ENCODE results near the gene NLGN4Y.

NLGN4Y gene

DNA sequence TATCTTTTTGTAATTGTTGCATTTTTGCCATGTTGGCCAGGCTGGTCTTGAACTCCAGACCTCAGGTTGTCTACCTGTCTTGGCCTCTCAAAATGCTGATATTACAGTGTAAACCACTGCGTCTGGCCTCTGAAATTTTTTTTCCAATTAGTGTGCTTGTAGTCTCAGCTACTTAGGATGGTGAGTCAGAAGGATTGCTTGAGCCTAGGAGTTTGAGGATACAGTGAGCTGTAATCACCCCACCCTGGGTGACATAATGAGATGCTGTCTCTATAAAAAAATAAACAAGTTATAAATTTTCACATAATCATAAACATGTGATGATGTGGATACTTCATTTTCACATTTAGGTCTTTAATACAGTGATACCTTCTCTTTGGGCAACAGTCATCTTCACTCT, 154.9 kb downstream of the NLGN4Y start:
- no peak for DNase-seq

- DNase-seq = no peak
Observed at GRCh38 chrY:14694543-14694942, 170.2 kb downstream of the NLGN4Y start.

- DNase-seq = no peak
Observed at GRCh38 chrY:14708158-14708557, 183.8 kb downstream of the NLGN4Y start.

DNA sequence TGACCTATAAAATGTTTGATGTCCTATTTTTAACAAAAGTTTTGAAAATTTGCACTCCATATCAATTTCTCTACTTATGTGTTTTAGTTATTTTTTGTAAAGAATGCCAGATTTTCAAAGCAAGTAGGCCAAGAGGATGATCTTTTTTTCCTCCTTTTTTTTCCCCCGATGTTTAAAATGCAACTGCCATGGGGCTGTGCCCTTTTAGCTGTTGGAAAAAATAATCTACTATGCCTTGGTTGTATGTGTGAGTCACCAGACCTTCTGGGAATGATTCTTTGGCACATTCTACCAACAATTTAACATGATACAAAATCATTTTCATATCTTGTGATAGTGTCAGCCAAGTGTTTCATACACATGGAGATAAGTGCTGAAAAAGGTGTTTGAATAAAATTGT, 217.3 kb downstream of the NLGN4Y start:
- no peak for DNase-seq

GRCh38 chrY:14748329-14748728, 224.0 kb downstream of the NLGN4Y start:
- DNase-seq = no peak

DNA sequence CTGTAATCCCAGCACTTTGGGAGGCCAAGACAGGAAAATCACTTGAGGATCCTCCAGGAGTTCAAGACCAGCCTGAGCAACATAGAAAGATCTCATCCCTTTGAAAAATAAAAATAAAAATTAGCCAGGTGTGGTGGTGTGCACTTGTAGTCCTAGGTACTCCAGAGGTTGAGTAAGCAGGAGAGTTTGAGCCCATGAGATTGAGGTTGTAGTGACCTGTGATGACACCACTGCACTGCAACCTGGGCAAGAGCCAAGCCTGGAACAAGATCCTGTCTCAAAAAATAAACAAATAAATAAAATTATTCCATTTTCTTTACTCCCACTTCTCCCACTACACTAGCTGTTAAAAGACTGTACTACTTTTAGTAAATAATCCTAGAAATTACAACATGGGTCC, 231.2 kb downstream of the NLGN4Y start:
- no peak for DNase-seq

DNA sequence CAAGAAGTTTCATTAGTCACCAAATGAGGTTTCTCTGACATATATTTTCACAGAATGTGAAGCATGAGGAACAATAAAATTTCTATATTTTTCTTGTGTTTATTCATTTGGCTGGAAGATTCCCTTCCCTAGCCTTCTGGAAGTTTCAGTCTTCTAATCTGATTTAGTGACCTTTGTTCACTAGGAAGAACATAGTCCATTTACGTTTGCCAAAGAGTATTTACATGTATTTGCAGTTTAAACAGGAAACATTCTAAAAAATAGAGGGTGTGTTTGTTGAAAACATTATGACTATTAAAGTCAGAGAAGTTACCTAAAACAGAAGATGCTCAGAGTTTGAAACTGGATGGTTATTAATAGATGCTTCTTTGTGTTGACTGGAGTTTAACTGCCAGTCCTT, 238.6 kb downstream of the NLGN4Y start:
- DNase-seq = no peak

DNA sequence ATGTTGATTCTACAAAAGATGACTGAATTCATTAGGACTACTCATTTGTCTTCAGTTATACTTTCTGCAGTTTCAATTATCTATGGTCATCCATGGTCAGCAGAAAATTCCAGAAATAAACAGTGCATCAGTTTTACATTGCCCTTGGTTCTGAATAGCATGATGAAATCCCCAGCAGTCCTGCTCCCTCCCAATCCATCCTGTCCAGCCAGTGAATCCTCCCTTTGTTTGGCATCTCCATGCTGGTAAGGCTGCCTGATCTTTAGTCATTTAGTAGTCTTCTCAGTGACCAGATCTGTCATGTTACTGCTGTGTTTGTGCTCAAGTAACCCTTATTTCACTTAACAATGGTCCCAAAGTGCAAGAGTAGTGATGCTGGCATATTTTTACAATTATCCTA, 239.3 kb downstream of the NLGN4Y start:
- DNase-seq = no peak

DNA sequence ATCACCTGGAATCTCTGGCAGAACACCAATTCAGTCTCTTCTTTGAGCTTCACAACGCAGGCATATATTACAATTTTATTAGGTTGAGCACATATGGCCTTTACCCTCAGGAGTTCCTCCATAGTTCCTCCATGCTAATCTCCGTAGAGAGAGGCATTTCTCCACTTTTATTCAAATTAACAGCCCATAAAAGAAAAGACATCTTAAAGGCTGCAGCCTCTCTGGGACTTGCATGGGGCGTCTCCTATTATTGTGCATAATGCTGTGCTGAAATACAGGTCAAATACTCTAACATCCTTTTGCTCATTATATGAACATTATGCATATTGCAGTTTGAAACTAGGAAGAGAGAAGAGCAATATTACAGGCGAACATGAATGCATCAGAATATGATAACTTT, 253.9 kb downstream of the NLGN4Y start:
- no peak for DNase-seq

GRCh38 chrY:14793104-14793503, 268.8 kb downstream of the NLGN4Y start:
- no peak for DNase-seq

GRCh38 chrY:14793674-14794073, 269.3 kb downstream of the NLGN4Y start:
- no peak for DNase-seq

GRCh38 chrY:14798010-14798409, 273.7 kb downstream of the NLGN4Y start:
- no peak for DNase-seq

GRCh38 chrY:14801096-14801495, 276.8 kb downstream of the NLGN4Y start:
- DNase-seq = no peak

DNA sequence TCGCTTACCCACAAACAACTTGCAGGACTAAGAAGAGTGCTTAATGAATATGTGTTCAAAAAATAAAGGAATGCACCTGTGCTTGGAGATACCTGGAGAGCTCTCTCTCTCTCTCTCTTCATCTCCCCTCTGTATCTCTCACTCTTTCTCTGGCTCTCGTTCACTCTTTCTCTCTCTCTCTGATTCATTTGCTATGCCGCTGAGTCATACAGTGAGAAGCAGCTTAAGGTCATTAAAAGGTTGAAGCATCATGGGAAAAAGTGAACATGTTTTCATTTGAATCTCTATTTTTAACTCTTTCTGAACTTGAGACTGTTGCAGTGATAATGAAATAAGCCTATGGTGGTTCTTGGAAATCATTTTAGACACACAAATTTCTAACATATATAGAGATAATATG, 277.8 kb downstream of the NLGN4Y start:
- no peak for DNase-seq

DNA sequence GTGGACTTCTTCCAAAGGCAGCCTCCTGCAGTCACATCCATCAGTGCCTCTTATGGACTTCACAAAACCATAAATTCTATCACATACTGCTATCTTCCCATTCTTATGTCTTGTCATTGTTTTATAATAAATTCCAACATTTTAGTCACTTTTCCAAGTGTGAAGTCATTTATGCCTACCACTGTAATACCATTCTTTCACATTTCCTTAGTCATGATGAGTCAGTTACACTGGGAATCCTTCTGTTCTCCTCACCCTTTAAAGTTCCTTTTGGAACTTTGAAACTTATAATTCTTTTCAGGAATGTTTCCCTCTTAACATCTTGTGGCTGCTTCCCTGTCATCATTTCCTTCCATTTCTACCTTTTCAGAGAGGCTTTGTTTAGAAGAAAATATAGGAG, 279.7 kb downstream of the NLGN4Y start:
- no peak for DNase-seq

GRCh38 chrY:14818452-14818851, 294.1 kb downstream of the NLGN4Y start:
- no peak for DNase-seq

- DNase-seq = no peak
Observed at GRCh38 chrY:14822201-14822600, 297.9 kb downstream of the NLGN4Y start.

DNA sequence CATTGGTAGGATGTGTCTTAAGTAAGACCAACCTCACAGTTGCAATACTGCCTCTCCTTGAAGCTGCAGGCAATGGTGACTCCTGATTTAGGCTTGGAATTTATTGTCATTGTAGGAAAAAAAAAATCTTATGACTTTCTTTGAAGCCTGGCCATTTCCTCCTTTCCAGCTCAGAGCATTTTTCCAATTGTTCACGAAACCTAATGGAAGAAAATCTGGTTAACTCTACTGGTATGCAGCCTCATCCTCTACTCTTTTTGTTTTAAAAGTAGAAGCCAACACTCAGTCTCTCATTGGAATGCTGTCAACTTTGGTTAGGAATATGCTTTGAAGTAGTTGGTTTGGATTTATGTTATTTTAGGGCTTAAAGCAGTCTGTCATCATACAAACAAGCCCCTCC, 298.6 kb downstream of the NLGN4Y start:
- no peak for DNase-seq

DNA sequence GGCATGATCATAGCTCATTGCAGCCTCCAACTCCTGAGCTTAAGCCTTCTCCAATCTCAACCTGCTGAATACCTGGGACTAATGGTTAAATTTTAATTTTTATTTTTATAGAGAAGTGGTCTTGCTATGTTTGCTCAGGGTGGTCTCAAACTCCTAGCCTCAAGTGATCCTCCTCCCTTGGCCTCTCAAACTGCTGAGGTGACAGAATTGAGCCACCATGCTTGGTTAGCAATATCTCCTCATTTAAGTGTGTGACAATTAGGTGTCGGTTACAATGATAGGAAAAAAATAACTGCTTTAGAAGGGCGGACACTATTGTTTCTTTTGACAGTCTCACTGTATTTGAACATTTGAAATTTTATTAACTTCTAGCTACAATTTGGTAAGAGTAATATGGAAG, 300.3 kb downstream of the NLGN4Y start:
- no peak for DNase-seq

GRCh38 chrY:14825728-14826127, 301.4 kb downstream of the NLGN4Y start:
- no peak for DNase-seq

DNA sequence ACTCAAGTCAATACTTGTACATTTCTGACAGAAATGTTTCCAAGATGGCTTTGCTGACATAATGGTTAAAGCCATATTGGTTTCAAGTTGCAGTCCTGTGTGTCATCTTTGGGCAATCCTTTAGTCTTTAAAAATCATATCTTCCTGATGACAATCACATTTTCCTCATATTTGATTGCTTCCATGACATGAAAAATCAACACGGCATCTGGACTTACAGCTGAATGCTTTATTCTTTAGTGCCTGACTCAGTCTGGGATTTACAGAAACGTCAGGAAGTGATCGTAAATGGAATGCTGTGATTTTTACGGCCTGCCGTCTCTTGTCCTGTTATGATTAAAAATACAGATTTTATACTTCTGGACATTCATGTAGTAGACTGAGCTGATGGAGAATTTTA, 304.2 kb downstream of the NLGN4Y start:
- DNase-seq = no peak

- no peak for DNase-seq
Observed at GRCh38 chrY:14829366-14829885, 305.1 kb downstream of the NLGN4Y start.

DNA sequence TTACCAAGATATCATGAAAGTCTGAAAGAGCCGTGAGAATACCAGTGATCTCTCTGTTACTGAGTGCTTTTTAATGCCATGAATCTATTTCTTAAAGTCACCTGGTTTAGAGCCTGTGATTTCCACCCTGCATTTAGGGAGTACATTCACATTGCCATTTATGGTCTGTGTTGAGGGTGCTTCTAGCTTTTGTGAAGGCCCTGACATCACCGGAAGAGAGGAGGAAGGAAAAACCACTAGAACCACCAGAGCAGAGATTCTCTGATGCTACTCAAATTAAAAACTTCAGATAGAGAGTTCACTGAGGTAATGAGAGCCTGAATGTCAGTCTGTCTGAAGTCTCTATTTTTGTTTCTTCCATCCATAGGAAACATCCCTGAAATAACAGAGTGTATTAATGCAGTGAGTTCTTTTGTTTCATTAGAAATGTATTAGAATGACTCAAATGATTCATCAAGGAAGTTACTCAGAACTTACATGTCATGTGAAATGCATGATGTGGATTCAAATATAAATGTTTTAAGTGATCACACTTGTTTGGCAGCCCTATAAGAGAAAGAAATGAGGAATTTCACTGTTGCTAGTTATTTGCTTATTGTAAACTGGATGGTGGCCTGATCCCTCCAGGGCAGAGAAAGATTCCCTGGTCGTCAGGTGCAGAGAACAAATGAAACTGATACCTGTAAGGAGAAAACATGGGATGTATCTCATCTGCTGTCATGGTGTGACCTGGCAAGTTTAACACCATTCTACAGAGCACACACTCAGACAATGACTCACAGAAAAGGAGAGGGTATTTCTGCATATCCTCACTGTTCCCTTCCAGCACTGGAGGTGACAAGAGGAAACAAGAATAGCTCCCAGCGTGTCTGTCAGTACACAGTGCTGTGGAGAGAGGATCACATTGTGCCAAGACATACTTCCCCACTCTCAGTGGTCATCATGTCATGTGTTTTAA, 310.1 kb downstream of the NLGN4Y start:
- DNase-seq = no peak

GRCh38 chrY:14837466-14837865, 313.1 kb downstream of the NLGN4Y start:
- DNase-seq = no peak

DNA sequence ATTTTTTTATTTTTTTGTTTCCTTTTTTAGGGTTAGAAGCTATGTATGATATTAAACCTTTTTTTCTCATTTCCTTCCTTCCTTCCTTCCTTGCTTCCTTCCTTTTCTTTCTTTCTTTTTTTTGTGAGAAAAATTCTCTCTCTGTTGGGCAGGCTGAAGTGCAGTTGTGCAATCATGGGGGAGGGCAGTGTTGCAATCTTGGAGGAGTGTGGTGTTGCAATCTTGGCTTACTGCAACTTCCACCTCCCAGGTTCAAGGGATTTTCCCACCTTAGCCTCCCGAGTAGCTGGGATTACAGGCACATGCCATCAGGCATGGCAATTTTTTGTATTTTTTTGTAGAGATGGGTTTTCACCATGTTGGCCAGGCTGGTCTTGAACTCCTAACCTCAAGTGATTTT, 326.4 kb downstream of the NLGN4Y start:
- DNase-seq = no peak
